GM19455 (cell line): Measurements from ENCODE around the gene SNX22.

ENCODE experiments used
- ATAC-seq: cut with Tn5 transposase; IDR thresholded peaks from one replicate; pipeline ENCODE4 v1.9.1; 2021; ENCODE audit not compliant: unreplicated experiment

SNX22 gene

GRCh38 chr15:64155802-64156651 lies 4.5 kb downstream of the SNX22 start:
- ATAC-seq = no peak

- ATAC-seq = no peak
Observed at GRCh38 chr15:64156652-64157331, 5.3 kb downstream of the SNX22 start.

GRCh38 chr15:64157599-64158125 lies 6.1 kb downstream of the SNX22 start:
- no peak for ATAC-seq

- no peak for ATAC-seq
Observed at GRCh38 chr15:64158363-64159134, 7.0 kb downstream of the SNX22 start.

- ATAC-seq = no peak
Observed at GRCh38 chr15:64161688-64162477, 10.4 kb downstream of the SNX22 start.

GRCh38 chr15:64162478-64162868 lies 10.9 kb downstream of the SNX22 start:
- ATAC-seq = peak; percentile 31

- ATAC-seq = peak; percentile 86
Observed at GRCh38 chr15:64162869-64163658, 11.5 kb downstream of the SNX22 start, which contains the start of gene PPIB. TSS of gene PPIB (minus strand) at chr15:64163022. CDS start at chr15:64162986, 36 bp downstream.

- peak; percentile 4 for ATAC-seq
Observed at GRCh38 chr15:64163659-64164362, 12.3 kb downstream of the SNX22 start.

- ATAC-seq = no peak
Observed at GRCh38 chr15:64164436-64164835, 12.9 kb downstream of the SNX22 start.

GRCh38 chr15:64166102-64166890 lies 14.8 kb downstream of the SNX22 start:
- ATAC-seq = no peak

- no peak for ATAC-seq
Observed at GRCh38 chr15:64180235-64180824, 28.8 kb downstream of the SNX22 start.

- no peak for ATAC-seq
Observed at GRCh38 chr15:64182859-64183370, 31.4 kb downstream of the SNX22 start.

- no peak for ATAC-seq
Observed at GRCh38 chr15:64185146-64185911, 33.8 kb downstream of the SNX22 start.

- no peak for ATAC-seq
Observed at GRCh38 chr15:64187396-64188191, 36.1 kb downstream of the SNX22 start.

GRCh38 chr15:64191971-64192830 lies 40.7 kb downstream of the SNX22 start:
- no peak for ATAC-seq
